Mammary epithelial cell (primary cell): ENCODE results near the gene STK32C.
A peak's percentile ranks its signal among the peaks of the same experiment; 100 is the strongest.
"Not testable (repeated sequence)": the region's sequence is repeated elsewhere in the genome, so short reads cannot be mapped to it uniquely, and the experiment has no call there.

Experiments
- CTCF ChIP-seq, 2 donors: IDR thresholded peaks in 1 of 2; conservative IDR thresholded peaks in 1 of 2; 2 replicates each; pipeline ENCODE4 v1.5.1; 2011 to 2012; ENCODE audit warnings: inconsistent platforms in 2 of 2, low read length in 2 of 2, mild to moderate bottlenecking in 2 of 2, control low read depth in 1 of 2, low read depth in 1 of 2; ENCODE audit not compliant: insufficient read depth in 1 of 2; ENCODE audit errors: extremely low read depth in 1 of 2
- EZH2 ChIP-seq: IDR thresholded peaks from 2 replicates; pipeline ENCODE4 v1.6.1; 2012; ENCODE audit warnings: low read length, inconsistent platforms, borderline replicate concordance

- TF ChIP-seq CTCF (conservative IDR thresholded peaks at IDR 0.05 in 1 of 2, IDR thresholded peaks at IDR 0.05 in 1 of 2; ENCODE audit: extremely low read depth in 1 of 2, insufficient read depth in 1 of 2, low read depth in 1 of 2, low read length in 2 of 2) = peak; percentile 68 to 82
- not testable (repeated sequence) for TF ChIP-seq EZH2
Measured at GRCh38 chr10:132352462-132353308, 44.9 kb upstream of the STK32C start.
